HG02588 (cell line): ENCODE measurements around the gene SPPL2B.
"Not testable (repeated sequence)": the region's sequence is repeated elsewhere in the genome, so short reads cannot be mapped to it uniquely, and the experiment has no call there.

Experiments used
- ATAC-seq: cut with Tn5 transposase; IDR thresholded peaks from one replicate; pipeline ENCODE4 v1.9.1; 2021; ENCODE audit warnings: mild to moderate bottlenecking, moderate library complexity; ENCODE audit not compliant: unreplicated experiment

The SPPL2B gene

GRCh38 chr19:2336528-2337328 is 8.2 kb downstream of the SPPL2B start:
- ATAC-seq: no peak

GRCh38 chr19:2337329-2337707 is 8.8 kb downstream of the SPPL2B start:
- ATAC-seq: no peak

GRCh38 chr19:2338055-2338615 is 9.7 kb downstream of the SPPL2B start:
- ATAC-seq: no peak

- no peak for ATAC-seq
Observed at GRCh38 chr19:2338751-2339643, 10.5 kb downstream of the SPPL2B start.

- ATAC-seq: no peak
Observed at GRCh38 chr19:2339644-2340310, 11.3 kb downstream of the SPPL2B start.

- ATAC-seq: no peak
Observed at GRCh38 chr19:2340496-2341243, 12.2 kb downstream of the SPPL2B start.

GRCh38 chr19:2341244-2341751 is 12.8 kb downstream of the SPPL2B start:
- no peak for ATAC-seq

- ATAC-seq: no peak
Observed at GRCh38 chr19:2341982-2342381, 13.5 kb downstream of the SPPL2B start.

GRCh38 chr19:2342656-2343288 is 14.3 kb downstream of the SPPL2B start:
- ATAC-seq: no peak

- no peak for ATAC-seq
Observed at GRCh38 chr19:2343289-2343982, 15.0 kb downstream of the SPPL2B start.

GRCh38 chr19:2344381-2344870 is 15.9 kb downstream of the SPPL2B start:
- no peak for ATAC-seq

GRCh38 chr19:2345076-2345475 is 16.6 kb downstream of the SPPL2B start:
- ATAC-seq: no peak

GRCh38 chr19:2345794-2346663 is 17.5 kb downstream of the SPPL2B start:
- no peak for ATAC-seq

GRCh38 chr19:2349818-2350217 is 21.3 kb downstream of the SPPL2B start:
- not testable (repeated sequence) for ATAC-seq

- no peak for ATAC-seq
Observed at GRCh38 chr19:2350656-2351055, 22.2 kb downstream of the SPPL2B start.

GRCh38 chr19:2351591-2351990 is 23.1 kb downstream of the SPPL2B start:
- ATAC-seq: no peak

- no peak for ATAC-seq
Observed at GRCh38 chr19:2352121-2352520, 23.6 kb downstream of the SPPL2B start.
